Right atrium auricular region (tissue), 2 donors: Measurements from ENCODE around the gene SYTL1. TPM values are rescaled to one million over a fixed set of nuclear protein-coding genes. Genes with fewer than 3 reads are reported as not detected.
A peak's percentile ranks its signal among the peaks of the same experiment; 100 is the strongest.
"Not testable (repeated sequence)": the region's sequence is repeated elsewhere in the genome, so short reads cannot be mapped to it uniquely, and the experiment has no call there.

ENCODE experiments used
- DNase-seq: peaks from one replicate; pipeline ENCODE4 v3.0.0-alpha.2; 2019; ENCODE audit warnings: low spot score
- H3K27ac ChIP-seq, 2 donors: fragments of 200-600 bp; sonication (generic); 1 replicate in 1 of 2; 2 replicates in 1 of 2; pipeline ENCODE4 v1.5.1; 2016 to 2019
- H3K27me3 ChIP-seq, 2 donors: fragments of 200-600 bp; sonication (generic); one replicate each; pipeline versions ENCODE4 v1.5.1 to v1.6.0; 2017 to 2019
- H3K36me3 ChIP-seq: fragments of 200-600 bp; sonication (generic); one replicate; pipeline ENCODE4 v1.5.1; 2016
- H3K4me1 ChIP-seq, 2 donors: fragments of 200-600 bp; sonication (generic); one replicate each; pipeline versions ENCODE4 v1.5.1 to v1.6.0; 2017 to 2019
- H3K4me3 ChIP-seq, 2 donors: fragments of 200-600 bp; sonication (generic); 1 replicate in 1 of 2; 2 replicates in 1 of 2; pipeline ENCODE4 v1.5.1; 2017 to 2019; ENCODE audit warnings: mild to moderate bottlenecking in 1 of 2, moderate library complexity in 1 of 2
- H3K9me3 ChIP-seq, 2 donors: fragments of 200-600 bp; sonication (generic); one replicate each; pipeline ENCODE4 v1.5.1; 2019
- CTCF ChIP-seq, 2 donors: fragments of 200-600 bp; sonication (generic); IDR thresholded peaks; one replicate each; pipeline ENCODE4 v1.5.1; 2019; ENCODE audit warnings: antibody characterized with exemption in 2 of 2
- total RNA-seq, 2 donors: library from RNA; depleted of rRNA; stranded (reverse); fragments of >200 nt; gene quantifications; one replicate each; pipeline ENCODE4 v1.1.0, GENCODE V29; 2016

The SYTL1 gene
- total RNA-seq, 2 donors from 2014 or later = 1.3 to 1.8 TPM

GRCh38 chr1:27383039-27383605 is 41.3 kb downstream of the SYTL1 start, which contains the start of gene CD164L2:
Gene CD164L2, minus strand, starts transcription at chr1:27383333. Its CDS starts 94 bp downstream, at chr1:27383239.
- H3K9me3 ChIP-seq = no peaks in the 10 kb centered on the region
- DNase-seq = no peak
- no peak for TF ChIP-seq CTCF (IDR thresholded peaks at IDR 0.05)
- H3K4me1 ChIP-seq = peaks cover 0 to 17% of the 10 kb centered on the region in 2 donors
- no peaks in the 10 kb centered on the region for H3K36me3 ChIP-seq
- no peak within 1 kb of the TSS for H3K27ac ChIP-seq
- H3K4me3 ChIP-seq = no peak within 1 kb of the TSS
- no peaks in the 10 kb centered on the region for H3K27me3 ChIP-seq

- Histone ChIP-seq H3K4me1 (peaks cover 0 to 20% of the 10 kb centered on the region in 2 donors), H3K4me3 (no peak overlapping the region), H3K27me3 (no peaks in the 10 kb centered on the region), H3K36me3 (no peaks in the 10 kb centered on the region), H3K9me3 (no peaks in the 10 kb centered on the region), H3K27ac (no peak overlapping the region)
- no peak for DNase-seq
- TF ChIP-seq CTCF (IDR thresholded peaks at IDR 0.05) = no peak
Measured at GRCh38 chr1:27383661-27384060, 41.8 kb downstream of the SYTL1 start.

DNA sequence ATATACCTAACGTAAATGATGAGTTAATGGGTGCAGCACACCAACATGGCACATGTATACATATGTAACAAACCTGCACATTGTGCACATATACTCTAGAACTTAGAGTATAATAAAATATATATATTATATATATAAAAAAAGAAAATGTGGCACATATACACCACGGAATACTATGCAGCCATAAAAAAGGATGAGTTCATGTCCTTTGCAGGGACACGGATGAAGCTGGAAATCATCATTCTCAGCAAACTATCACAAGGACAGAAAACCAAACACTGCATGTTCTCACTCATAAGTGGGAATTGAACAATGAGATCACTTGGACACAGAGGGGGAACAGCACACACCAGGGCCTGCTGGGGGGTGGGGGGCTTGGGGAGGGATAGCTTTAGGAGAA is 43.0 kb downstream of the SYTL1 start:
- H3K36me3 ChIP-seq, H3K4me3 ChIP-seq, H3K27me3 ChIP-seq, DNase-seq, H3K27ac ChIP-seq, H3K9me3 ChIP-seq: not testable (repeated sequence)
- H3K4me1 ChIP-seq = peaks cover 0 to 21% of the 10 kb centered on the region in 2 donors

DNA sequence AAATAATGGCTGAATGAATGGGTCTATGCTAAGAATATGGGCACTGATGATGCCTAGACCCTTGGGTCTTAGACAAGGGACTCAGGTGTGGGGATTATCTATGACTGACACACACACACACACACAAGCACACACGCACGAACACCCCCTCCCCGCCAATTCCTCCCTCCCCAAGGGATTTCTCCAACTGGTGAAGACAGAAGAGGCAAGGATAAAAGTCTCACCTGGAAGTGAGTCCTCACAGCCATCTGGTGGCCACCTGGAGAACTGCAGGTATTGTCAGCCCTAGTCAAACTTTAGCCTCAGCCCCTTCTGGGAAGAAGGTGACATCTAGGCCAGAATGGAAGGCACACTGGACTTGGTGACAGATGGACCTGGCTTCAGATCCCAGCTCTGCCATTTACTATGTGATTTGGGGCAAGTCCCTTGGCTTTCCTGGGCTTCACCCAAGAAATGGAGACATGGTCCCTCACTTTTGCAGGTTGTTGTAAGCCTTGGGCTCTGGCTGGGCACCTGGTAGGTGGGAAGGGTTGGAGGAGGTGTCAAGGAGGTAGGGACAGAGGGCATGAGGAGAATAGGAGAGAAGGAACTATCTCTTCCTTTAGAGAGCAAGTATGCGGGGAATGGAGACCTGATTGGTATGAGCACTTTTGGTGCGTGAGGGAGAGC is 46.6 kb downstream of the SYTL1 start:
- peaks cover 0 to 27% of the 10 kb centered on the region in 2 donors for H3K4me1 ChIP-seq
- H3K4me3 ChIP-seq = no peak overlapping the region
- peak overlapping the region; percentile 35 to 41 for H3K27ac ChIP-seq
- H3K36me3 ChIP-seq = no peaks in the 10 kb centered on the region
- peak; percentile 87 to 93 for TF ChIP-seq CTCF (IDR thresholded peaks at IDR 0.05)
- peak; percentile 76 for DNase-seq
- no peaks in the 10 kb centered on the region for H3K27me3 ChIP-seq
- no peaks in the 10 kb centered on the region for H3K9me3 ChIP-seq

- Histone ChIP-seq H3K4me1 (peaks cover 0 to 37% of the 10 kb centered on the region in 2 donors), H3K4me3 (peak overlapping the region; percentile 56 to 70), H3K9me3 (no peaks in the 10 kb centered on the region), H3K27ac (peak overlapping the region; percentile 88 to 92), H3K36me3 (no peaks in the 10 kb centered on the region), H3K27me3 (no peaks in the 10 kb centered on the region)
- TF ChIP-seq CTCF (IDR thresholded peaks at IDR 0.05) = no peak
- DNase-seq = peak; percentile 80
Measured at GRCh38 chr1:27391511-27392095, 49.8 kb downstream of the SYTL1 start.

GRCh38 chr1:27392096-27392777 is 50.4 kb downstream of the SYTL1 start, which contains the start of gene GPR3:
Gene GPR3, plus strand, starts transcription at chr1:27392622. Its CDS starts 1,177 bp downstream, at chr1:27393799.
- H3K27me3 ChIP-seq = no peaks in the 10 kb centered on the region
- peak; percentile 95 for DNase-seq
- peaks cover 0 to 42% of the 10 kb centered on the region in 2 donors for H3K4me1 ChIP-seq
- peak within 1 kb of the TSS; percentile 88 to 92 for H3K27ac ChIP-seq
- no peaks in the 10 kb centered on the region for H3K9me3 ChIP-seq
- peak within 1 kb of the TSS; percentile 56 to 70 for H3K4me3 ChIP-seq
- no peaks in the 10 kb centered on the region for H3K36me3 ChIP-seq
- peak; percentile 35 to 78 for TF ChIP-seq CTCF (IDR thresholded peaks at IDR 0.05)
